ENCODE measurements around the gene FUT2.
A peak's percentile ranks its signal among the peaks of the same experiment; 100 is the strongest.

FUT2 gene

DNA sequence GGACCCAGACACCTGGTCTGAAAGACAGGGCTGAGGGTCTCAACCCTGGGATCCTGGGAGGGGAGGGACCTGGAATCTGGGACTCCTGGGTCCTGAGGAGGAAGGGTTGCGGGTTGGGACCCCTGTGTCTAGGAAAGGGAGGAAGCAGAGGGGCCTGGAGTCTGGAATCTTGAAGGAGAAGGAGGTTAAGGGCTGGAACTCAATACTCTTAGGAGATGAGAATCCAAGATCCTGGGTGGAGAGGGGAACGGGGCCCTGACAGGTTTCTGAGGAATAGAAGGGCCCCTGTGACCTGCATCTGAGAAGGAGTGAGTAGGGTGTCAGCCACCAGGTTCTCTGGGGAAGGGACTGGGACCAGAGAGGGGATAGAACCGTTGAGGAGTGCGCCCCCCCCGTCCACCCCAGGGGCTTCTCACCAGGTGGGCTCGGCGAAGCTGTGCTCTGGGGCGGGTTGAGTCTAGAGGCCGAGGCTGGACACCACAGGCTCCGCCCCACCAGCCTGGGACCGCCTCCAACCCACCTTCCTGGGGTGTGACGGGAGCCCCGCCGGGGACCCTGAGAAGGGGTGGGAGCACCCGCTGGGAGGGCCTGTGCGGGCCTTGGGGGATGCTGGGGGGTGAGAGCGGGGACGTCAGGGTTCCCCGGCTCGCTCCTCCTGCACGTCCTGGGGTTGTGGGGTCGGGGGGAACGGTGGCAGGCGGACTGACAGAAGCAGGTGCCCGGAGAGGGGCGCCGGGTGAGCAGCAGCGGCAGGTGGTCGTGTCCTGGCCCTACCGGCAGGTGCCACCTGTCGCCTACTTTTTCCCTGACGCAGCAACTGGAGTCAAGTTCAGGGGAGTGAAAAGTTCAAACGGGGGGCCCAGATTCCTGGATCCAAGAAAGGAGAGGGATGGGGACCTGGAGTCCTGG lies 23.7 kb downstream of the FUT2 start, which contains the start of gene MAMSTR:
Gene MAMSTR (minus strand): TSS at position 463 of the 909 bp plus-strand sequence. CDS start 694 bp downstream, outside the sequence.
- intact Hi-C loops (cut with micrococcal nuclease), result no loop called here
- H3K36me3 Mint-ChIP-seq (ENCODE audit: low read depth), result no peaks in the 10 kb centered on the region
- peaks cover 18% of the 10 kb centered on the region for H3K4me1 Mint-ChIP-seq (ENCODE audit: low read depth)
- peaks cover 2% of the 10 kb centered on the region for H3K9me3 Mint-ChIP-seq
- H3K27me3 Mint-ChIP-seq, result peaks cover 12% of the 10 kb centered on the region
- H3K4me3 Mint-ChIP-seq, result peak within 1 kb of the TSS; percentile 97
- H3K27ac Mint-ChIP-seq, result peak within 1 kb of the TSS; percentile 94

DNA sequence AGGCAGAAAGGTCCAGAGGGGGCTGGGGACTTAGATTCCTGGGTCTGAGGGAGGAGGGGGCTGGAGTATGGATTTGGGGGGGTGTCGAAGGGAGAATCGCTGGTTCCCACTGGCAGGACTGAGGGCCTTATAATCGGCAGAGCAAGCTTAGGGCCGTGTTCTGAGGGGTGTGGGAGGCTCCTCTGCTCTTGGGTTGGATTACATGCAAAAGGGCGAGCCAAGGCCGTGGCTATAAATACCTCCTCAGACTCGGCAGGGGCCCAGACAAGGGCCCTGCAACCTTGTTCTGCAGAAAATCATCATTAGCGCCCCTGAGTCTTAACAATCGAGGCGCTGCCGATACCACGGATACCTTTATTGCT lies 24.5 kb downstream of the FUT2 start:
- peak overlapping the region; percentile 94 for H3K27ac Mint-ChIP-seq
- H3K36me3 Mint-ChIP-seq (ENCODE audit: low read depth), result peaks cover 5% of the 10 kb centered on the region
- H3K27me3 Mint-ChIP-seq, result peaks cover 12% of the 10 kb centered on the region
- H3K4me3 Mint-ChIP-seq, result no peak overlapping the region
- peaks cover 10% of the 10 kb centered on the region for H3K9me3 Mint-ChIP-seq
- intact Hi-C loops (cut with micrococcal nuclease), result no loop called here
- peaks cover 18% of the 10 kb centered on the region for H3K4me1 Mint-ChIP-seq (ENCODE audit: low read depth)

DNA sequence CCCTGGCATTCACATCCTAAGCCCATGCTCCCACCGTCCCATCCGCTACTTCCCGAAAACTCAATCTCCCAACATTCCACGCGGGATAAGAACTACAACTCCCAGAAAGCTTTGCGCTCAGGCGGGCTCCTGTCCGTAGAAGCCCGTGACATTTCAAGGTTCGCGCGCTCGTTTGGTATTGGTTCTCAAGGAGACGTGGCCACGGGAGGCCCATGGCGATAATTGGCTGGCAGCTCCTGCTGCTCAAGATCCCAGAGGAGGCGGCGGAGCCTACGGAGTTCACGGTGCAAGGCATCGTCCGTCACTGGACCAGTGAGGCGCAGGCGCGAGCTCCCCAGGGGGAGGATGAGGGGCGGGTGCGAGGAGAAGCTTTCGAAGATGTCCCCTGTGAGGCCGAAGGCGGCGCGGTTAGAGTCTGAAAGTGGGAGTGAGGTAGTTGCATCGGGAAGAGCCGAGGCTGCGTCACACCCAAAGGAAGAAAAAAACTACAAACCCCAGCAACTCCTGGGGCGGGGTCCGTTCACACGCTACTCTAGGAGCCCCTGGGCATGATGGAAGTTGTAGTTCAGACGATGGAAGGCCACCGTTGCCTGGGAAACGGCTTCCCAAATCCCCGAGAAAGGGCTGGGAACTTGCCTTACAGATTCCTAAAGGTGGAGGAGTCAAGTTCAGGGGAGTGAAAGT lies 25.0 kb downstream of the FUT2 start:
- H3K4me1 Mint-ChIP-seq (ENCODE audit: low read depth), result peaks cover 23% of the 10 kb centered on the region
- peak overlapping the region; percentile 97 for H3K4me3 Mint-ChIP-seq
- peaks cover 9% of the 10 kb centered on the region for H3K36me3 Mint-ChIP-seq (ENCODE audit: low read depth)

DNA sequence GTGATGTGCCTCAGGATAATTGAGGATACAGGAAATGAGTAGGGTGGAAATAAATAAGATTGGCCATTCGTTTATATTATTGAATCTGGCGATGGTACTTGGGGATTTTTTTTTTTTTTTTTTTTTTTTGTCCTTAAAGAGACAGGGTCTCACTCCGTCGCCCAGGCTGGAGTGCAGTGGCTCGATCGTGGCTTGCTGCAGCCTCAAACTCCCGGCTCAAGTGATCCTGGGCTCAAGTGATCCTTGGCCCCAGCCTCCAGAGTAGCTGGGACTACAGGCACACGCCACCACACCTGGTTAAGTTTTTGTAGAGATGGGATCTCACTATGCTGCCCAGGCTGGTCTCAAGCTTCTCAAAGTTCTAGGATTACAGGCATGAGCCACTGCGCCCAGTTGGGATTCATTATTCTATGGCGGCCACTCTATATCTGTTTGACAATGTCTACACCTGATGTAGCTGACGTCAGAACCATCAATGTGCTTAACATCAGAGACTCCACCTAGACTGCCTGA lies 26.5 kb downstream of the FUT2 start:
- H3K36me3 Mint-ChIP-seq (ENCODE audit: low read depth), result peaks cover 15% of the 10 kb centered on the region
- no peak overlapping the region for H3K4me3 Mint-ChIP-seq
- intact Hi-C loops (cut with micrococcal nuclease), result no loop called here
- H3K27me3 Mint-ChIP-seq, result peaks cover 9% of the 10 kb centered on the region
- no peak overlapping the region for H3K27ac Mint-ChIP-seq
- H3K4me1 Mint-ChIP-seq (ENCODE audit: low read depth), result peaks cover 31% of the 10 kb centered on the region
- H3K9me3 Mint-ChIP-seq, result peaks cover 27% of the 10 kb centered on the region

More for the DNA sequence above, 25.0 kb downstream of the FUT2 start:
- H3K27me3 Mint-ChIP-seq, result peaks cover 12% of the 10 kb centered on the region
- peaks cover 15% of the 10 kb centered on the region for H3K9me3 Mint-ChIP-seq
- H3K27ac Mint-ChIP-seq, result peak overlapping the region; percentile 94
- intact Hi-C loops (cut with micrococcal nuclease), result no loop called here

DNA sequence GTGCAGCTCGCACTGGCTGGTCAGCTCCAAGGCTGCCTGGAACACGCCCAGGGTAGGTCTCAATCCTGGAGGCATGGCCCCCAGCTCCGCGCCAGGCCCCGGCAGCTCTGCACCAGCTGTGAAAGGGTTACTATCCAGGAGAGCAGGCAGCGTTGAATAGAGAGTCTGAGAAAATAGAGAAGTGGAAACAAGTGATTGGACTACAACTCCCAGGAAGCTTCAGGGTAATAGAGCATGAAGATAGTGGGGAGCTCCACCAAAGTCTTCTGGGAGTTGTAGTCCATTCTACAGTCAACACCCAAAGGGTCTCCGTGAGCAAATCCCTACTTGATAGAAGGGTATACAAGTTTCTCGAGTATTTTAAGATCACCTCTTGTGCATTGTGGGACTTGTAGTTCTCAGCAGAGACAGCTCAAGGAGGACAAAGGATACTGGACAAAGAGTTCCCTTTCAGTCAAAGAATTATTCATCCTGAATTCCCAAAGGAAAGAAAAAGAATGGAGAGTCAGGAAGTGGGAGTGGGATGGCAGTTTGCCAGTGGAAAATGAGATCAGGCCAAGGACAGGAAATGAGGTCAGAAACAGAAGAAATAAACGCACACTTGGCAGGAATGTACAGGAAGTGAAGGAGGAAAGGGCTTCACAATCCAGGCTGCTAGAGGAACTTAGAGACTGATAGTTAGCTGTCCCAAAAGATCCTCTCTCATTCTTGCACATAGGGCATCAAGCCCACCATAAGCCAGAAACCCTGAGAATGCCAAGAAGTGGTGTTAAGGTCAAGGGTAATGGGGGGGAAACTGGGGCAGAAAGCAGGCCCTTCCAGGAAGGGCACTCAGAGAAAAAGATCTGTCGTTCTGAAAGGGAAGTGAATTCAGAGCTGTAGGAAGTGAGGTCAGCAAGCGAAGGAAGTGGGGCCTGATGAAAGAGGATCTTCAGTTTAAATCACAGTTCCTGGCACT lies 29.3 kb downstream of the FUT2 start:
- Mint-ChIP-seq H3K27ac (peak overlapping the region; percentile 81), H3K4me3 (no peak overlapping the region), H3K4me1 (ENCODE audit: low read depth) (peaks cover 31% of the 10 kb centered on the region), H3K27me3 (peaks cover 2% of the 10 kb centered on the region), H3K9me3 (peaks cover 36% of the 10 kb centered on the region), H3K36me3 (ENCODE audit: low read depth) (peaks cover 15% of the 10 kb centered on the region)
- intact Hi-C loops (cut with micrococcal nuclease), result no loop called here

DNA sequence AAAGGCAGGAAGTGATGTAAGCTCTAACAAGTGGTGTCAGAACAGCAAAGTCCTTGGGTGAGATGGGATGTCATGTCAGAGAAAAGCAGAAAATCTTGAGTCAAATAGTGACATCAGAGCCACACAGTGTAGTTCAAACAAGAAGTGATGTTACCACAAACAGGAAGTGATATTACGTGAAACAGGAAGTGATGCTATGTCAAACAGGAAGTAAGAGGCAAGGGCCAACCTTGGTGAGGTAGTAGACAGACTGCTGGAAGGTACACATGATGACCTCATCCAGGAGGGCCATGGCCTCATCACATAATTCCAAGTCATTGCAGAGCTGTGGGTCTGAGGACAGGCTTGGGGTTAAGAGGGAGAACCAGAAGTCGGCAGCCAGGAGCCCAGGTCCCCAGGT lies 30.8 kb downstream of the FUT2 start:
- H3K9me3 Mint-ChIP-seq, result peaks cover 36% of the 10 kb centered on the region
- H3K27ac Mint-ChIP-seq, result peak overlapping the region; percentile 20
- H3K4me3 Mint-ChIP-seq, result no peak overlapping the region
- intact Hi-C loops (cut with micrococcal nuclease), result no loop called here
- peaks cover 15% of the 10 kb centered on the region for H3K36me3 Mint-ChIP-seq (ENCODE audit: low read depth)
- H3K27me3 Mint-ChIP-seq, result peaks cover 10% of the 10 kb centered on the region
- H3K4me1 Mint-ChIP-seq (ENCODE audit: low read depth), result peaks cover 20% of the 10 kb centered on the region

DNA sequence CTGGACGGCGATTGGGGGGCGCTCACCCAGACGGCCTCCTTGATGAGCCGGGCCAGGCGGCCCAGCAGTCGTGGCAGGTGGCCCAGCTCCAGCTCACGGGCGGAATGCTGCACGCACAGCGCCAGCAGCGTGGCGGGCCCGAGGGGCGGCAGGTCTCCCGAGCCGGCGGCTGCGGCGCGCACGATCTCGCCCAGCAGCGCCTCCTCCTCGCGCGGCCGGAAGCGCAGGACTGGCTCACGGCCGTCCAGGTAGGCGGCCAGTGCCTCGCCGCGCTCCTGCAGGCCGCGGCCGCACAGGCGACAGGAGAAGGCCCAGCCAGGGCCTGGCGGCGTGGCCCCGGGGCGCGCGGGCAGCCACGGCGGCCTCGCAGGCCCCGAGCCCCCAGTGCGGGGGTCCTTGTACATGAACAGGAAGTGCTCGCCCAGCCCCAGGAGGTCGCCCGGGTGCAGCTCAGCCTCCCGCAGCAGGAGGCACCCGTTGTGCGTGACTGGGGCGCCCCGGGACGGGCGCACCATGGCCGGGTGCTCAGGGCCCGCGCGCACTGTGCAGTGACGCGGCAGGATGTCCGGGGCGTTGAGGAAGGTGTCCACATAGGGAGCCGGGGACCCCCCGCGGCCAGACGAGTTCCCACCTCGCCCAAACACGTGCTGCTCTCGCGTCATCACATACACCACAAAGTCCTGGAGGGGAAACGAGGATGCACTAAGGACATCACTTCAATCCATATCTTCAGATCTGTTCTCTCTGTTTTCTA lies 33.3 kb downstream of the FUT2 start:
- Mint-ChIP-seq H3K4me1 (ENCODE audit: low read depth) (peaks cover 20% of the 10 kb centered on the region), H3K27me3 (peaks cover 25% of the 10 kb centered on the region), H3K27ac (no peak overlapping the region), H3K9me3 (peaks cover 36% of the 10 kb centered on the region), H3K4me3 (no peak overlapping the region), H3K36me3 (ENCODE audit: low read depth) (peaks cover 15% of the 10 kb centered on the region)
- intact Hi-C loops (cut with micrococcal nuclease), result no loop called here

DNA sequence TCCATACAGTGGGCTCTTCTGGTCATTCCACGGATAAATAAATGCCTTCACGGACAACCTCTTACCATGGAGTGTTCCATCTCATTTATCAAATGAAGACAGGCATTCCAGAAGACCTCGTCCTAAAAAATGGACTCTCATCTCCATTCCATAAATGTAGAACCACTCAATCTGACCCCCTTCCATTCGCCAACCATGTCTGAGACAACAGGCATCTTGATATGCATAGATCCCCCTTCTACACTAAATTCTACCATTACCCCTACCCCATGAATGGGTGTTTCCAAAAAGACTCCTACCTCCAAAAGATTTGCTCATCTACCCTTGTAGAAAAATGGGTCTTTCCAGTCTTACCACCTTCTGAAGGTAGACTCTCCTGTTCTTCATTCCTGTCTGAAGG lies 35.7 kb downstream of the FUT2 start:
- Mint-ChIP-seq H3K27me3 (peaks cover 29% of the 10 kb centered on the region), H3K27ac (no peak overlapping the region), H3K4me3 (no peak overlapping the region), H3K4me1 (ENCODE audit: low read depth) (peaks cover 4% of the 10 kb centered on the region), H3K36me3 (ENCODE audit: low read depth) (peaks cover 2% of the 10 kb centered on the region), H3K9me3 (peaks cover 17% of the 10 kb centered on the region)
- intact Hi-C loops (cut with micrococcal nuclease), result no loop called here

DNA sequence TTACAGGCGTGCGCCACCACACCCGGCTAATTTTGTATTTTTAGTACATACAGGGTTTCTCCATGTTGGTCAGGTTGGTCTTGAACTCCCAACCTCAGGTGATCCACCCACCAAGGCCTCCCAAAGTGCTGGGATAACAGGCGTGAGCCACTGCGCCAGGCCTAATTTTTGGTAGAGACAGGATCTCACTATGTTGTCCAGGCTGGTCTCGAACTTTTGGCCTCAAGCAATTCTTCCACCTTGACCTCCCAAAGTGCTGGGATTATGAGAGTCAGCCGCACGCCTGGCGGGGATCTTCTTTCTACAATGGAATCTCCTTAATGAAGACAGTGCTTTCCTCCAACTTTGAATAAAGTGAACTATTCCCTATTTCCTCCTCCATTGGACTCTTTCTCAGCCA lies 38.9 kb downstream of the FUT2 start:
- Mint-ChIP-seq H3K27me3 (peaks cover 51% of the 10 kb centered on the region), H3K36me3 (ENCODE audit: low read depth) (no peaks in the 10 kb centered on the region), H3K4me1 (ENCODE audit: low read depth) (peaks cover 8% of the 10 kb centered on the region), H3K9me3 (no peaks in the 10 kb centered on the region), H3K4me3 (no peak overlapping the region), H3K27ac (no peak overlapping the region)
- intact Hi-C loops (cut with micrococcal nuclease), result no loop called here

DNA sequence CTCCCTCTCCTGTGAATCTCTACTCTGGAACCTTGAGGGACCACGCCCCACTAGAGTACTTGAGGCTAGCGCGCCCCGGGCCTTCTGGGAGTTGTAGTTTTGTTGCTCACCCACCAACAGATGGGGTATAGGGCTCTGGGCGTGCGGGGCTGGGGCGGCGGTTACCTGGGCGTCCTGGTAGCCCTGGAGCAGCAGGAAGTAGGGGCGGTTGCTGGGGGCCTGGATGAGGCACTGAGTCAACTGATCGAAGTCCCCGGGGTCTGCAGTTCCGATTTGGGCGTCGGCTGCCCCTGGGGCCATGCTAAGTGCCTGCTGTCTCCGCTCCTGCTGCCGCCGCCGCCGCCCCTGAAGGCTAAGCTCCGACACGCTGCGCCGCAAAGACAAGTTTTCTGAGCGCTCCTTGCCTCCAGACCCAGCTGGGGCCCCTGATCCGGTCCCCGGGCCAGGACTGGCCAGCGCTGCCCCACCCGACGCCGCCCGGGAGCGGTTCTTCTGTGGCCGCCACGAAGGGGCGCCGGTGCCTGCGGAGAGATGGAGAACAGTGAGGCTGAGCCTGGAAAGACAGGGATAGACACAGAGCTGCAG lies 39.4 kb downstream of the FUT2 start:
- Mint-ChIP-seq H3K36me3 (ENCODE audit: low read depth) (no peaks in the 10 kb centered on the region), H3K27ac (no peak overlapping the region), H3K27me3 (peaks cover 55% of the 10 kb centered on the region), H3K4me3 (no peak overlapping the region), H3K4me1 (ENCODE audit: low read depth) (peaks cover 13% of the 10 kb centered on the region), H3K9me3 (no peaks in the 10 kb centered on the region)
- intact Hi-C loops (cut with micrococcal nuclease), result no loop called here

DNA sequence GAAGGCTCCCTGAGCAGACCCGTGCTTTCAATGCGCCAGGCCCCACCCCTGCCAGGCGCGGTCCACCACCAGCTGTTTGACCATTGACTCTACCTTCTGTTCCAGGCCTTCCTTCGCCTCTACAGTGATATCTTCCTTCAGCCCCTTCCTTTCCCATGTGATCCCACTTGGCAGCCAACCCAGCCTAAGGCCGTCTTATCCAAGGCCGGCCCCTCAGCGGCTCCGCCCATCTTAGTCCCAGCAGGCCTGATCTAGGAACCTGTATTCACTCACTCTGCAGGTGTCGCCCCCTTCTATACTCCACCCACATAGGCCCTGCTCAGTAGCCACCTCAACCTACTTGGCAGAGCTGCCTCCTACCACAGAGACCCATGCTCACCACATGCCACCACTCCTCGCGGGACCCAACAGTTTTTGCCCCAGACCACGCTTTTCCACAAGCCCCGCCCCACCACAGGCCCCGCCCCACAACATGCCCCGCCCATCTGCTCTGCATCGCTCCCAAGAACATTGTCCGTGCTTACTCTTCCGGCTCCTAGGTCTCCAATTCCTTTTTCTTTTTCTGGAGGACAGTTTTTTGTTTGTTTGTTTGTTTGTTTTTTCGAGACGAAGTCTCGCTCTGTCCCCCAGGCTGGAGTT lies 41.7 kb downstream of the FUT2 start:
- intact Hi-C loops (cut with micrococcal nuclease), result no loop called here
- Mint-ChIP-seq H3K4me3 (no peak overlapping the region), H3K9me3 (no peaks in the 10 kb centered on the region), H3K4me1 (ENCODE audit: low read depth) (peaks cover 30% of the 10 kb centered on the region), H3K27ac (no peak overlapping the region), H3K27me3 (peaks cover 55% of the 10 kb centered on the region), H3K36me3 (ENCODE audit: low read depth) (no peaks in the 10 kb centered on the region)
